Measurements from ENCODE around the gene TSPAN5. TPM values are rescaled to one million over a fixed set of nuclear protein-coding genes. Genes with fewer than 3 reads are reported as not detected.

TSPAN5 gene
- total and polyA plus RNA-seq, 4 donors: 60.7 to 93.9 (median 76.3) TPM

DNA sequence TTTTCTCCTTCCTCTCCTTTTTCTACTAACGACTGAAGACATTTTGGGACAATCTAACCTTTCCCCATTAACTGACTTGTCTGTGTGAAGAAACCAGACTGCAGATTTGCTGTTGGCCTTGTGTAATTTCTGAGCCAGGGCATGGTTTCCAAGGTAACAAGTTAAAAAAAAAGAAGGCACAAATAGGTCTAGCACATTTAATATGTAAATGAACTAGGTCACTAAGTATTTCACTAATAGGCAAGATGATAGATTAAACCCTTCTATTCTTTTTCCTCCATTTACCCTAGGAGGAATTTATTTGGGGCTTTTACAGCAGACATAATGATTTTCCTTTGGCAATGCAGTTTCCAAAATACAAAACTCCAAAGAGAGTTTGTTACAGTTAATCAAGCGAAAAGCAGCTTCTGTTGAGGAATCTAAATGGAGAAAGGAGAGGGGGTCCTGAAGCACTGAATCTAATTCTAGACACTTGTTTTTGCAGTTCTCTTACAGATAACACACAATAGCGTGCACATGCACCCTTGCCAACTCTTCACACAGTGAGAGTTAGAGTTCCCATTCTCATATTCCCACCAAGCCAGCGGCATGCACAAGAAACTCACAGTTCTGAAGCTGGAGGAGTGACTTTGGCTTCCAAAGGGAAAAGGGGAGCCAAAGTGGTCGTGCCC, 72.0 kb downstream of the TSPAN5 start:
- Histone ChIP-seq H3K9me3 (ENCODE audit: control insufficient read depth, insufficient read depth, low read length) (no peaks in the 10 kb centered on the region), H3K27ac (ENCODE audit: low read depth, low read length) (peak overlapping the region; percentile 89), H3K27me3 (ENCODE audit: control insufficient read depth, insufficient read depth, low read length) (no peaks in the 10 kb centered on the region), H3K36me3 (ENCODE audit: control insufficient read depth, insufficient read depth, low read length) (no peaks in the 10 kb centered on the region), H3K4me1 (ENCODE audit: control insufficient read depth, insufficient read depth, low read length) (peaks cover 32% of the 10 kb centered on the region), H3K4me3 (ENCODE audit: low read depth, low read length) (peak overlapping the region; percentile 12)
- peak in 5 of 6 donors; percentile 57 to 93 (median 73) for DNase-seq (ENCODE audit: low read depth in 4 of 6, low spot score in 6 of 6)
- WGBS (ENCODE audit: insufficient coverage): 13% methylated on average over 1 of the region's 5 CpGs

DNA sequence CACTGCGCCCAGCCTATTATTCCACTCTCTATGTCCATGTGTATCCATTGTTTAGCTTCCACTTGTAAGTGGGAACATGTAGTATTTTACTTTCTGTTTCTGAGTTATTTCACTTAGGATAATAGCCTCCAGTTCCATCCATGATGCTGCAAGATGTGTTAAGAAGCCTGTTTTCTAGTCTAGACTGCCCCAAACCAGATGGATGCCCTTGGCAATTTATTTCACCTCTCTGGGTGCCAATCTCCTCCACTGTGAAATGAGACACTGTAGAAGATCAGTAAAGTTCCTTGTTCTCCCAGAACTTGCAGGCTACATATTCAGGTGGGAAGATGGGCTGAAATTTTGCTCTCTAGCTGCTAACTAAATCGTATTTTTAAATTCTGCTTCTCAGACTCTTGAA, 72.8 kb downstream of the TSPAN5 start:
- Histone ChIP-seq H3K36me3 (ENCODE audit: control insufficient read depth, insufficient read depth, low read length) (no peaks in the 10 kb centered on the region), H3K4me1 (ENCODE audit: control insufficient read depth, insufficient read depth, low read length) (peaks cover 32% of the 10 kb centered on the region), H3K9me3 (ENCODE audit: control insufficient read depth, insufficient read depth, low read length) (no peaks in the 10 kb centered on the region), H3K4me3 (ENCODE audit: low read depth, low read length) (no peak overlapping the region), H3K27ac (ENCODE audit: low read depth, low read length) (peak overlapping the region; percentile 65), H3K27me3 (ENCODE audit: control insufficient read depth, insufficient read depth, low read length) (no peaks in the 10 kb centered on the region)
- DNase-seq (ENCODE audit: low read depth in 4 of 6, low spot score in 6 of 6): peak in 1 of 6 donors; percentile 55
- no CpG with 5 or more reads among the region's 2 CpGs for WGBS (ENCODE audit: insufficient coverage)

DNA sequence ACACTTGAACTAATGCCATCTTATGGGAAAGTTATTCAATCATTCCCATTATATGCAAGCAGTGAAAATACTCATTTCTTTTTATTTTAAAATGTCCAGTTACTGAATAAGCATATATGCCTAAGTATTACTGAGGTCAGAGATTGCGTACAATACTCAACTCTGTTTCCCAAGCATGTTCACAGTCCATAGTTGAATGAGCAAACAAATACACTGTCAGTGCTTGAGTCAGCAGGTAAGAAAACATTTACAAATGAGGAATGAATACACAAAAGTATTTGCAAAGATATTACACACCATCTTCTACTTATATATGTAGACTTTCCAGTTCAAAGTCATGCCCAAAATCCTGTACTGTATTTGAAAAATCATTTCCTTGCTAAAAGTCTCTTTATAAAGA, 74.1 kb downstream of the TSPAN5 start:
- Histone ChIP-seq H3K9me3 (ENCODE audit: control insufficient read depth, insufficient read depth, low read length) (no peaks in the 10 kb centered on the region), H3K4me1 (ENCODE audit: control insufficient read depth, insufficient read depth, low read length) (peaks cover 34% of the 10 kb centered on the region), H3K27ac (ENCODE audit: low read depth, low read length) (no peak overlapping the region), H3K4me3 (ENCODE audit: low read depth, low read length) (no peak overlapping the region), H3K36me3 (ENCODE audit: control insufficient read depth, insufficient read depth, low read length) (no peaks in the 10 kb centered on the region), H3K27me3 (ENCODE audit: control insufficient read depth, insufficient read depth, low read length) (no peaks in the 10 kb centered on the region)
- WGBS (ENCODE audit: insufficient coverage): no CpG with 5 or more reads among the region's 1 CpG
- DNase-seq (ENCODE audit: low read depth in 4 of 6, low spot score in 6 of 6): no peak

DNA sequence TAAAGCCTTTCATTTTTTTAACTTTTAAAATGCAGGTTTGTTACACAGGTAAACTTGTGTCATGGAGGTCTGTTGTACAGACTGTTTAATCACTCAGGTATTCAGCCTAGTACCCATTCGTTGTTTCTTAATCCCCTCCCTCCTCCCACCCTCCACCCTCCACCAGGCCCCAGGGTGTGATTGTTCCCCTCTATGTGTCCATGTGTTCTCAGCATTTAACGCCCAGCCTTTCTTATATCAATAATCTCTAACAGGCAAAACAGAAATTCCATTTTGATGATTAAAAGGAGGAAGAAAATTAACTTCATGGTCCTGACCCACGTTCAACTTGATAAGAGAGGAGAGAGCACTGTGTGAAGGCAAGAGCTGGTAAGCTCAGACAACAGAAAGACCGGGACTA, 75.1 kb downstream of the TSPAN5 start:
- Histone ChIP-seq H3K4me1 (ENCODE audit: control insufficient read depth, insufficient read depth, low read length) (peaks cover 34% of the 10 kb centered on the region), H3K27ac (ENCODE audit: low read depth, low read length) (no peak overlapping the region), H3K9me3 (ENCODE audit: control insufficient read depth, insufficient read depth, low read length) (no peaks in the 10 kb centered on the region), H3K27me3 (ENCODE audit: control insufficient read depth, insufficient read depth, low read length) (no peaks in the 10 kb centered on the region), H3K4me3 (ENCODE audit: low read depth, low read length) (no peak overlapping the region), H3K36me3 (ENCODE audit: control insufficient read depth, insufficient read depth, low read length) (no peaks in the 10 kb centered on the region)
- WGBS (ENCODE audit: insufficient coverage): 20% methylated on average over 1 of the region's 4 CpGs
- DNase-seq (ENCODE audit: low read depth in 4 of 6, low spot score in 6 of 6): no peak

DNA sequence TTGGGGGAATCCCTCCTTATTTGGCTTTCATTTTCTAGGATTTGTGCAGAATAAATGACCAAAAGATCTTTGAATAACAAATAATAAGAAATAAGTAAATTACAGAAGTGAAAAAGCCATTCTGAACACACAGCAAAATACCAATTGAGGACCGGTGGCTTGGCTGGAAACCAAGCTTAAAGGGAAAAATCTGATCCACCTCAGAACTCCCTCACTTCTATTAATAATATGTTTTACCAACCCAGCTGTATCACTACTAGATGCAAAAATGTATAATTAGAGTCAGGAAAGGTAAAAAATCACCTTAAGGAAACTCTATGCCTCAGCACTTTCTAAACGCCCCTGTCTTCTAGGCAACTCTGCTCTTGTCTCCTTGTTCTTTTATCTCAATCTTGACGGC, 77.3 kb downstream of the TSPAN5 start:
- Histone ChIP-seq H3K4me1 (ENCODE audit: control insufficient read depth, insufficient read depth, low read length) (peaks cover 22% of the 10 kb centered on the region), H3K4me3 (ENCODE audit: low read depth, low read length) (no peak overlapping the region), H3K36me3 (ENCODE audit: control insufficient read depth, insufficient read depth, low read length) (no peaks in the 10 kb centered on the region), H3K9me3 (ENCODE audit: control insufficient read depth, insufficient read depth, low read length) (no peaks in the 10 kb centered on the region), H3K27me3 (ENCODE audit: control insufficient read depth, insufficient read depth, low read length) (no peaks in the 10 kb centered on the region), H3K27ac (ENCODE audit: low read depth, low read length) (no peak overlapping the region)
- WGBS (ENCODE audit: insufficient coverage): 60% methylated on average over 1 of the region's 3 CpGs
- DNase-seq (ENCODE audit: low read depth in 4 of 6, low spot score in 6 of 6): no peak

DNA sequence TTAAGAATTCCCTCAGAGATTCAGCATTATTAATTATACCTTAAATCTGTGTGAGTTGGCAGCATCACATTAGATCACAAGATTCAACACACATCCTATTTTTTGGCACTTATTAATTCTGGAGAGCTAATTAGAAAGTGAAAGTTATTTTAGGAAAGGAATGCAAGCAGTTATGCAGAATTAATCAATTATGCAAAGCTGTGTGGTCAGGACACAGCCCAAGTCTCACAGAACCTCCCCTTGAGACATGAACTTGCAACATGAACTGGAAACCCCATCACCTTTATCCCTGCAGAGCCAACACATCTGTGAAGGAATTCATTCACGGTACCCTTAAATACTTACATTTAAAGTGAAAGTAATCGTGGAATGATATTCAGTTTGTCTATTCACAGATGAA, 80.5 kb downstream of the TSPAN5 start:
- Histone ChIP-seq H3K36me3 (ENCODE audit: control insufficient read depth, insufficient read depth, low read length) (no peaks in the 10 kb centered on the region), H3K27me3 (ENCODE audit: control insufficient read depth, insufficient read depth, low read length) (no peaks in the 10 kb centered on the region), H3K4me3 (ENCODE audit: low read depth, low read length) (no peak overlapping the region), H3K27ac (ENCODE audit: low read depth, low read length) (no peak overlapping the region), H3K9me3 (ENCODE audit: control insufficient read depth, insufficient read depth, low read length) (no peaks in the 10 kb centered on the region), H3K4me1 (ENCODE audit: control insufficient read depth, insufficient read depth, low read length) (peaks cover 12% of the 10 kb centered on the region)
- no peak for DNase-seq (ENCODE audit: low read depth in 4 of 6, low spot score in 6 of 6)
- no CpG with 5 or more reads among the region's 2 CpGs for WGBS (ENCODE audit: insufficient coverage)

DNA sequence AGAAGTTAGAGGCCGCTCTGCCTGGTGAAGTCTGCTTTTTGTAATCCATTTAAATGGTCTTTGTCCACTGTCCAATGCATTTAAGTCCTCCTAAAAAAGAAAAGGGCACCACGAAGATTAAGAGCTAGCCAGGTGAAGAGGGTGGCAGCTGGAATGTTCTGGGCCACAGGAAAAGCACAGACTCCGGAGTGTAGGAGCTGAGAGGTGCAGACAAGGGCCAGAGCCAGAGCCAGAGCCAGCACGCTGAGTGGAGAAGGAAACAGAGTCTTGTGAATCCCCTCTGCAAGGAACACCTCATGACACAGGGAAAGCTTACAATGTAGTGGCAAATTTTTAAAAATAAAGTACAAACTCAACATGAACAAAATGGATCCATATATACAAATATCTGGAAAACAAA, 83.6 kb downstream of the TSPAN5 start:
- 64% methylated on average over 3 of the region's 4 CpGs for WGBS (ENCODE audit: insufficient coverage)
- Histone ChIP-seq H3K9me3 (ENCODE audit: control insufficient read depth, insufficient read depth, low read length) (no peaks in the 10 kb centered on the region), H3K4me1 (ENCODE audit: control insufficient read depth, insufficient read depth, low read length) (peaks cover 9% of the 10 kb centered on the region), H3K27me3 (ENCODE audit: control insufficient read depth, insufficient read depth, low read length) (no peaks in the 10 kb centered on the region), H3K4me3 (ENCODE audit: low read depth, low read length) (no peak overlapping the region), H3K36me3 (ENCODE audit: control insufficient read depth, insufficient read depth, low read length) (no peaks in the 10 kb centered on the region), H3K27ac (ENCODE audit: low read depth, low read length) (no peak overlapping the region)
- no peak for DNase-seq (ENCODE audit: low read depth in 4 of 6, low spot score in 6 of 6)

DNA sequence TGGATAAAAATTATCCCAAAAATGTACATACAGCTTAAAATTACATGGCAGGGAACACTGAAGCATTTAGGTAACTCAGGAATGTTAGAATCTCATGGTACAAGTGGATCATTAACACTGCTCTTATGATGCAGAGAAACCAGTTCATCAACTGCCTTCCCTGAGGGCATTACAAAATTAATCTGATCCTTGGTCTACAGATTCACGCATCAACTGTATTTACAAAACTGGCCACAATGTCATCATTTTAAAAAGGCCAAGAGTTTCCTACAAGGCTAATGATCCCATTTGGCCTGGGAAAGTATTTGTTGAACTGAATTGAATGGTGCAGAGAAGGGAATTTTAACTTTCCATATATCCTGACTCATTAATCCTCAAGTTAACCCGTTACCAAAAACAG, 84.6 kb downstream of the TSPAN5 start:
- Histone ChIP-seq H3K27me3 (ENCODE audit: control insufficient read depth, insufficient read depth, low read length) (no peaks in the 10 kb centered on the region), H3K27ac (ENCODE audit: low read depth, low read length) (no peak overlapping the region), H3K4me1 (ENCODE audit: control insufficient read depth, insufficient read depth, low read length) (peaks cover 15% of the 10 kb centered on the region), H3K4me3 (ENCODE audit: low read depth, low read length) (no peak overlapping the region), H3K36me3 (ENCODE audit: control insufficient read depth, insufficient read depth, low read length) (no peaks in the 10 kb centered on the region), H3K9me3 (ENCODE audit: control insufficient read depth, insufficient read depth, low read length) (no peaks in the 10 kb centered on the region)
- DNase-seq (ENCODE audit: low read depth in 4 of 6, low spot score in 6 of 6): no peak
- WGBS (ENCODE audit: insufficient coverage): 100% methylated on average over 1 of the region's 2 CpGs

DNA sequence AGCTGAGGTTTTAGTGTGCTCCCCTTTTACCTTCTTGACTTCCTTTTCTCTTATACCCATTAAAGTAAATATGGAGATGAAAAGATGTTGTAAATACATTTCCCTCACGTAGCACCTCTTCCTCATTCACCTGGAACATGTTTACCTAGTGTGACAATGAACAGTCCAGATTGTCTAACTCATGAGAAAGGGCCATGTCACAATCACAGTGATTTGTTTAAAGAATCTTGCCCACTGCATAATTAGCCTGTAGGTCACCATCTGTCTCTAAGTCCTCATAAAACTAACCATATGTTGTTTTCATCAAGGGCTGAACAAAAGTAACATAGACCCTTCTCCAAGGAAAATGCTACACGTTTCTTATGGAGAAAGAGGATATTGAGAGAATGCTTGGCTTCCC, 85.7 kb downstream of the TSPAN5 start:
- Histone ChIP-seq H3K4me1 (ENCODE audit: control insufficient read depth, insufficient read depth, low read length) (peaks cover 22% of the 10 kb centered on the region), H3K9me3 (ENCODE audit: control insufficient read depth, insufficient read depth, low read length) (no peaks in the 10 kb centered on the region), H3K27ac (ENCODE audit: low read depth, low read length) (no peak overlapping the region), H3K36me3 (ENCODE audit: control insufficient read depth, insufficient read depth, low read length) (no peaks in the 10 kb centered on the region), H3K4me3 (ENCODE audit: low read depth, low read length) (no peak overlapping the region), H3K27me3 (ENCODE audit: control insufficient read depth, insufficient read depth, low read length) (no peaks in the 10 kb centered on the region)
- WGBS (ENCODE audit: insufficient coverage): 60% methylated on average over 1 of the region's 2 CpGs
- no peak for DNase-seq (ENCODE audit: low read depth in 4 of 6, low spot score in 6 of 6)

DNA sequence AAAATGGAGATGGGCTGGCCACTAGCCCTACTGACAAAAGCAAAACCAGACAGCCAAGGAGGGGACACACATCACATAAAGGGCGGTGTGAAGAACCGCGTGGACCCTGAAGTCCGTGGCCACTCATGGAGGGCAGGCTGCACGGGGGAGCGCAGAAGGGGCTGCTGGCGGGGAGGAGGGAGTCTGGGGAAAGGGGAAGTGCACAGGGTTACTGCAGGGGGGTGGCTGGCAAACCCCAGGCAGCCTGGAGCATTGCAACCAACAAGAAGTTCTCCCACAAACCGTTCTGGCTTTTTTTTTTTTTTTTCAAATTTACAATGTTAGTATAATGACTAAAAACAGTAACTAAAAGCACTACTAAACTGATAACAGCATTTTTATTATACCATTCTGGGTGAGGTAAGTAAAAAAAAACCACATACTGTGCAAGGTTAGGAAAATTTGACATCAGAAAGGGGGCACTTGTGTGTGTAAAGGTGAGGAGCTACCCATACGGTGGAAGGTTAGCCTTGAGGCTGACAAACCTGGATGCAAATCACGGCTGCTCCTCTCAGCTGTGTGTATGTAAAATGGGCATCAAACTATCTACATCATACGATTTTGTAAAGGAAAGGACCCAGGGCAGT, 87.1 kb downstream of the TSPAN5 start:
- no peaks in the 10 kb centered on the region for H3K9me3 ChIP-seq (ENCODE audit: control insufficient read depth, insufficient read depth, low read length)
- WGBS (ENCODE audit: insufficient coverage): 87% methylated on average over 8 of the region's 11 CpGs
- H3K27ac ChIP-seq (ENCODE audit: low read depth, low read length): no peak overlapping the region
- H3K36me3 ChIP-seq (ENCODE audit: control insufficient read depth, insufficient read depth, low read length): no peaks in the 10 kb centered on the region
- no peak overlapping the region for H3K4me3 ChIP-seq (ENCODE audit: low read depth, low read length)
- no peak for DNase-seq (ENCODE audit: low read depth in 4 of 6, low spot score in 6 of 6)
- H3K4me1 ChIP-seq (ENCODE audit: control insufficient read depth, insufficient read depth, low read length): peaks cover 34% of the 10 kb centered on the region
- H3K27me3 ChIP-seq (ENCODE audit: control insufficient read depth, insufficient read depth, low read length): no peaks in the 10 kb centered on the region

Data from spinal cord (tissue), 10 donors.